Activated CD4-positive, alpha-beta T cell treated with anti-CD3 and anti-CD28 coated beads, Interleukin-10, Interleukin-2, amounts not matched to agents 100 ng/mL and 50 ng/mL, durations not matched to agents 16 hours and 8 hours (primary cell): ENCODE data around the gene IPO9.
"Not testable (repeated sequence)": the region's sequence is repeated elsewhere in the genome, so short reads cannot be mapped to it uniquely, and the experiment has no call there.

Experiments
- DNase-seq: peaks from one replicate; pipeline ENCODE4 v3.0.0-alpha.2; 2020

The IPO9 gene

GRCh38 chr1:201810466-201811216 is 18.3 kb upstream of the IPO9 start:
- DNase-seq = no peak

GRCh38 chr1:201813226-201813625 is 15.7 kb upstream of the IPO9 start:
- DNase-seq = no peak

GRCh38 chr1:201816309-201816854 is 12.6 kb upstream of the IPO9 start:
- DNase-seq = no peak

- no peak for DNase-seq
These were observed 9.8 kb upstream of the IPO9 start for GRCh38 chr1:201818971-201819750.

- DNase-seq = no peak
These were observed 8.5 kb upstream of the IPO9 start for GRCh38 chr1:201820413-201820812.

GRCh38 chr1:201825245-201825644 is 3.7 kb upstream of the IPO9 start:
- no peak for DNase-seq

GRCh38 chr1:201826830-201827229 is 2.1 kb upstream of the IPO9 start:
- no peak for DNase-seq

- DNase-seq = no peak
These were observed 1.4 kb upstream of the IPO9 start for GRCh38 chr1:201827321-201828216.

GRCh38 chr1:201828217-201828819 is 639 bp upstream of the IPO9 start:
- DNase-seq = no peak

GRCh38 chr1:201831371-201831770 is 2.4 kb downstream of the IPO9 start:
- DNase-seq = peak; percentile 11

GRCh38 chr1:201834621-201835020 is 5.7 kb downstream of the IPO9 start:
- no peak for DNase-seq

- no peak for DNase-seq
These were observed 9.4 kb downstream of the IPO9 start for GRCh38 chr1:201838381-201838780.

- not testable (repeated sequence) for DNase-seq
These were observed 10.1 kb downstream of the IPO9 start for GRCh38 chr1:201839089-201839488.

- no peak for DNase-seq
These were observed 11.1 kb downstream of the IPO9 start for GRCh38 chr1:201840055-201840454.

- DNase-seq = no peak
These were observed 11.5 kb downstream of the IPO9 start for GRCh38 chr1:201840490-201840889.

- DNase-seq = no peak
These were observed 12.4 kb downstream of the IPO9 start for GRCh38 chr1:201841265-201841912.

GRCh38 chr1:201842472-201843027 is 13.6 kb downstream of the IPO9 start:
- DNase-seq = no peak

- no peak for DNase-seq
These were observed 16.6 kb downstream of the IPO9 start for GRCh38 chr1:201845331-201846083.

GRCh38 chr1:201847150-201847549 is 18.2 kb downstream of the IPO9 start:
- DNase-seq = no peak

- no peak for DNase-seq
These were observed 19.3 kb downstream of the IPO9 start for GRCh38 chr1:201848230-201848629.
